ENCODE measurements around the gene FAM3A.

FAM3A gene

DNA sequence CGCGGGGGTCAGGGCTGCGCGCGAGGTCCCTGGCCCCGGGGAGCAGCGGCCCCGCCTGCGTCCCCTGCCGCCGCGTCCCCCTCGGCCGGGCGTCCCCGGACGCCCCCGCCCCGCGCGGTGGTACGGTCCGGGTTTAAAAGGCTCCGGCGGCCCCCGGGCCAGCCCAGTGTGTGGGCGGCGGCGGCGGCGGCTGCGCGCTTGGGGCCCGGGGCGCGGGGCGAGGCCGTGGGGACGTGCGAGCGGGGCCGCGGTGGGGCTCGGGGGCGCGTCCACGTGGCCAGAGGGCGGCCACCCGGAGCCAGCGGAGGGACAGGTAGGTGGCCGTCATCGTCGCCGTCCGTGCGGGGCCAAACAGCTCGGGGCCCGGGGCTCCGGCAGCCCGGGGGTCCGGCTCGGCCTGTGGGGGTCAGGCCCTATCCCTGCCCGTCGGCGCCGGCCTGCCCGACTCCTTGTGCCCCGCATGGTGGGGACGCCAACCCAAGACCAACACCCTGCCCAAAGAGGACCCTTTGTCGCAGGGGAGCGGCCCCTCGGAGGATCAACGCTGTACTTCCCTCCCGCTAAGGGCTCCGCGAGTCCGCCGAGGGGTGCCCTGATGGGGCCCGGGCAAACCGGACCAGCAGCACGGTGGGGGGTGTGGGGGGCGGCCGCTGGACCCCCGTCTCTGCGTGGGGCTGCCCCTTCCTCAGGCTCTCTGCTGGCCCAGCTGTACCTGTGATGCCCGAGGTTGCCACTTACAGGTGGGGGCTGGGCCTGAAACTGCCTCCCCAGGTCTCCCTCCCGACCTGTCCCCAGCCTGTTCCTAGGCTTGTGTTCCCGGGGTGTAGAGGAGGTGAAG, 57.7 kb downstream of the FAM3A start, which contains the start of gene PLXNA3:
PLXNA3 (plus strand) TSS at position 166 of the 838 bp plus-strand sequence. CDS start 1,903 bp downstream, outside the sequence.
- FAIRE-seq = no peak

DNA sequence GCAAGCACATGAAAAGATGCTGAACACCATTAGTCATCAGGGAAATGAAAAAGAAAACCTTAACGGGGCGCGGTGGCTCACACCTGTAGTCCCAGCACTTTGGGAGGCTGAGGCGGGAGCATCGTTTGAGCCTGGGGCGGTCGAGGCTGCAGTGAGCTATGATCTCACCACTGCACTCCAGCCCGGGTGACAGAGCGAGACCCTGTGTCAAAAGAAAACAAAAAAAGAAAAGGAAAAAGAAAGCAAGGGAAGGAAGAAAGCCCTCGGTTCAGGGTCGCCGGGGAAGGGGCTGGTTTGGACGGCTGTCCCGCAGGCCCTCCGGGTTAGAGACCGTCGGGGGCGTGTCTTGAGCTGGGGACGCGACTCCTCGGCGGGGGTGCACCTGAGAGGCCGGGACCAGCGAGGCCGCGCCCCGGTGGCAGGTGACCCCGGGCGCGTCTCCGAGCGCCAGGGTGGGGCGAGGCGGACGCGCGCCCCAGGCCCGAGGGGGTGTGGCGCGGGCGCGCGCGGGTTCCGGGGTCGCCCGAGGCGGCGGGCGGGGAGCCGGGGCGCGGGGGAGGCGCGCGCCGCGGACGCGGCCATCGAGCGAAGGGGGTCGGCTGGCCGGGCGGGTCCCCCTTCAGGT, 58.4 kb downstream of the FAM3A start:
- no peak for FAIRE-seq

Data from endometrium (tissue), 2 donors.